Tibial artery (tissue), 4 donors: ENCODE results near the gene SUN2.

Source experiments
- DNase-seq, 2 donors: peaks; one replicate each; pipeline ENCODE4 v3.0.0-alpha.2; 2019
- H3K27ac ChIP-seq, 2 donors: fragments of 200-600 bp; sonication (generic) in 1 of 2; 1 replicate in 1 of 2; 2 replicates in 1 of 2; pipeline ENCODE4 v1.5.1; 2018 to 2019; ENCODE audit warnings: mild to moderate bottlenecking in 1 of 2
- H3K27me3 ChIP-seq, 2 donors: fragments of 200-600 bp; sonication (generic) in 1 of 2; one replicate each; pipeline versions ENCODE4 v1.5.1 to v1.6.0; 2016 to 2019
- H3K36me3 ChIP-seq, 3 donors: fragments of 200-600 bp; sonication (generic) in 2 of 3; one replicate each; pipeline ENCODE4 v1.5.1; 2016 to 2019; ENCODE audit warnings: mild to moderate bottlenecking in 2 of 3
- H3K4me1 ChIP-seq, 4 donors: fragments of 200-600 bp; sonication (generic) in 2 of 4; 1 replicate in 3 of 4; 2 replicates in 1 of 4; pipeline ENCODE4 v1.5.1; 2016 to 2019
- H3K4me3 ChIP-seq, 2 donors: fragments of 200-600 bp; sonication (generic) in 1 of 2; 1 replicate in 1 of 2; 2 replicates in 1 of 2; pipeline ENCODE4 v1.5.1; 2018 to 2019; ENCODE audit warnings: mild to moderate bottlenecking in 2 of 2
- H3K9me3 ChIP-seq, 3 donors: fragments of 200-600 bp; sonication (generic) in 1 of 3; one replicate each; pipeline ENCODE4 v1.5.1; 2016 to 2019
- intact Hi-C: fragments of 100-400 bp; cut with DNase I; formaldehyde crosslinking; loops from one replicate; pipeline ENCODE4 v1.15.0; 2023; ENCODE audit warnings: low total_unique reads
- TF ChIP-seq, protein P1 (sequence below), 2 experiments: fragments of 200-600 bp in 1 of 2; fragments of 450-650 bp in 1 of 2; IDR thresholded peaks; one replicate each; pipeline ENCODE4 v1.5.1; 2017 to 2019; ENCODE audit warnings: antibody characterized with exemption in 2 of 2, mild to moderate bottlenecking in 1 of 2, moderate library complexity in 1 of 2

SUN2 gene

DNA sequence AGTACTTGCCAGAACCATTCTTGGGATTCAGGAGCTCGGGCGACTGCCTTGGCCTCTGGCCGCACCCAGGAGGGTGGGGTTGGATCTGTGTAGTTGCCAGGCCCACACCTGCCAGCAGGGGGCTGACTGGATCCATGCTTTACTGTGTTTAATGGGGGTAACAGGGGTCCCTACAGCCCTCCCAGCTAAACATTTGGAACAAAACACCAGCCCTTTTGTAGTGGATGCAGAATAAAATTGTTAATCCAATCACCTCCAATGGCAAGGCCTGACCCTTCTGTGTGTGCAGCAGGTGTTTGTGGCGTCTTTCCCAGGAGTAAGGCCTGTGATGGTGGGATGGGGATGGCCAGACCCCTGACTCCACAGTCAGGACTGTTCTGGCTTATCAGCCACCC lies 22.5 kb downstream of the SUN2 start:
- TF ChIP-seq, protein P1, sequence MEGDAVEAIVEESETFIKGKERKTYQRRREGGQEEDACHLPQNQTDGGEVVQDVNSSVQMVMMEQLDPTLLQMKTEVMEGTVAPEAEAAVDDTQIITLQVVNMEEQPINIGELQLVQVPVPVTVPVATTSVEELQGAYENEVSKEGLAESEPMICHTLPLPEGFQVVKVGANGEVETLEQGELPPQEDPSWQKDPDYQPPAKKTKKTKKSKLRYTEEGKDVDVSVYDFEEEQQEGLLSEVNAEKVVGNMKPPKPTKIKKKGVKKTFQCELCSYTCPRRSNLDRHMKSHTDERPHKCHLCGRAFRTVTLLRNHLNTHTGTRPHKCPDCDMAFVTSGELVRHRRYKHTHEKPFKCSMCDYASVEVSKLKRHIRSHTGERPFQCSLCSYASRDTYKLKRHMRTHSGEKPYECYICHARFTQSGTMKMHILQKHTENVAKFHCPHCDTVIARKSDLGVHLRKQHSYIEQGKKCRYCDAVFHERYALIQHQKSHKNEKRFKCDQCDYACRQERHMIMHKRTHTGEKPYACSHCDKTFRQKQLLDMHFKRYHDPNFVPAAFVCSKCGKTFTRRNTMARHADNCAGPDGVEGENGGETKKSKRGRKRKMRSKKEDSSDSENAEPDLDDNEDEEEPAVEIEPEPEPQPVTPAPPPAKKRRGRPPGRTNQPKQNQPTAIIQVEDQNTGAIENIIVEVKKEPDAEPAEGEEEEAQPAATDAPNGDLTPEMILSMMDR (IDR thresholded peaks at IDR 0.05), result peak; percentile 55 to 63
- peak overlapping the region; percentile 79 to 88 for H3K27ac ChIP-seq
- H3K9me3 ChIP-seq, result no peaks in the 10 kb centered on the region
- no peak overlapping the region for H3K4me3 ChIP-seq
- H3K4me1 ChIP-seq, result peaks cover 0 to 55% (median 42%) of the 10 kb centered on the region in 4 donors
- H3K36me3 ChIP-seq, result peaks cover 63 to 85% (median 75%) of the 10 kb centered on the region in 3 donors
- H3K27me3 ChIP-seq, result no peaks in the 10 kb centered on the region
- intact Hi-C loops, result no loop called here
- DNase-seq, result no peak

DNA sequence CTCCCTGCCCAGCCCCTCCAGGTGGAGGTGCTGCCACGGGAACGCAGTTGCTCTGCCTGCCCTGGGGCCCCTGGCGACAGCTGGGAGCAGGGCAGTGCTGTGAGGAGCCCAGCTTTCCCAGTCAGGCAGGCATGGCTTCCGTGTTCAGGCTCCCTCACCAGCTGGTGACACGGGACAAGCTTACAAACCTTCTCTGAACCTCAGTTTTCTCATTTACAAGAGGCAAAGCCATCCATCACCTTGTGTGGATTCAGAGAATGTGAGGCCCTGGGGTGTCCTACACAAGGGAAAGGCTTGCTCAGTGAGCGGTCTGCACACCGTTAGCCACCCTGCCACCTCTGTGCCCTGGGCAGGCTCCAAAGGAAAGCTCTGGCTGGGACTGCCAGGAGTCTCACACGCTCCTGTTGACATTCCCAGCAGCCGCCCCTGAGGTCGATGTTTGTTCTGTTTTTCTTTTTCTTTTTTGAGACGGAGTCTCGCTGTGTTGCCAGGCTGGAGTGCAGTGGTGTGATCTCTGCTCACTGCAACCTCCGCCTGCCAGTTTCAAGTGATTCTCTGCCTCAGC lies 23.5 kb downstream of the SUN2 start:
- Histone ChIP-seq H3K27ac (peak overlapping the region; percentile 79 to 88), H3K4me3 (no peak overlapping the region), H3K9me3 (no peaks in the 10 kb centered on the region), H3K4me1 (peaks cover 0 to 55% (median 42%) of the 10 kb centered on the region in 4 donors), H3K36me3 (peaks cover 63 to 85% (median 75%) of the 10 kb centered on the region in 3 donors), H3K27me3 (no peaks in the 10 kb centered on the region)
- intact Hi-C loops, result no loop called here
- TF ChIP-seq, protein P1 (IDR thresholded peaks at IDR 0.05), result no peak
- peak in 1 of 2 donors; percentile 89 for DNase-seq

DNA sequence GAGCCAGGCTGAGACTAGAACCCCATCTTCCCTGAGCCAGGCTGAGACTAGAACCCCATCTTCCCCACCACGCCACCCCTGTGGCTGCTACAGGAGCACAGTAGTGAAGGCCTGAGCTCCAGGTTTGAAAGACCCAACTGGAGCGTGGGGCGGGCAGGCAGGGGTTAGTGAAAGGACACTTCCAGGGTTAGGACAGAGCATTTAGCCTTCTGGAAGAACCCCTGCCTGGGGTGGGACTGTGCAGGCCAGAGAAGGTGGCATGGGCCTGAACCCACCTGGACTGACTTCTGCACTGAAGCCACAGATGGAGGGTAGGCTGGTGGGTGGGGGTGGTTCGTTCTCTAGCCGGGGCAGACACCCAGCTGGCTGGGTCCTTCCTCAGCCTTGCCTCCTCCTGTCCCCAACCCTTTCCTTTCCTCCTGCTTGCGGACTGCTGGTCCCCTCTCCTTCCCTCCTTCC lies 24.1 kb downstream of the SUN2 start:
- TF ChIP-seq, protein P1 (IDR thresholded peaks at IDR 0.05), result no peak
- Histone ChIP-seq H3K4me1 (peaks cover 0 to 55% (median 42%) of the 10 kb centered on the region in 4 donors), H3K9me3 (no peaks in the 10 kb centered on the region), H3K27ac (peak overlapping the region; percentile 79 to 88), H3K36me3 (peaks cover 63 to 85% (median 75%) of the 10 kb centered on the region in 3 donors), H3K27me3 (no peaks in the 10 kb centered on the region), H3K4me3 (no peak overlapping the region)
- intact Hi-C loops, result no loop called here
- DNase-seq, result peak in 1 of 2 donors; percentile 65

DNA sequence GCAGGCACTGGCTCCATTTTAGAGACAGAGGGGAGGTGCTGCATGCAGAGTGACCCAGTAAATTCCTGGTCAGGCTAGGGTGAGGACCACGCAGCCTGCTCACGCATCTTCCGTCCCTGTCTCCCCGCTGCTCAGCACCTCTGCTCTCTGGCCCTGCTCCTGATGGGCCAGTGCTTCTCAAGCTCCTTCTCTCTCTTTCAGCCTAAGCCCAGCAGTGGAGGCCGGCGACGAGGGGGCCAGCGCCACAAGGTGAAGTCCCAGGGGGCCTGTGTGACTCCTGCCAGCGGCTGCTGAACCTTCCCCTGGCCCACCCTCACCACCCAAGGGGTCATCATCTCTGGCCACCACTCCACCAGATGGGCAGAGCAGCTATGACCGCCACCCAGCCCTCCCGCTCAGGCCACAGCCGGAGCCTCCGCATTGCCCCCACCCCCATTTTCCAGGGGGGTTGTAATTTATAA lies 25.4 kb downstream of the SUN2 start:
- TF ChIP-seq, protein P1 (IDR thresholded peaks at IDR 0.05), result no peak
- DNase-seq, result peak in 1 of 2 donors; percentile 63
- no peaks in the 10 kb centered on the region for H3K9me3 ChIP-seq
- peaks cover 62 to 85% (median 75%) of the 10 kb centered on the region in 3 donors for H3K36me3 ChIP-seq
- intact Hi-C loops, result no loop called here
- H3K27me3 ChIP-seq, result no peaks in the 10 kb centered on the region
- no peak overlapping the region for H3K4me3 ChIP-seq
- H3K4me1 ChIP-seq, result peaks cover 0 to 45% (median 38%) of the 10 kb centered on the region in 4 donors
- H3K27ac ChIP-seq, result peak overlapping the region; percentile 41 to 88

DNA sequence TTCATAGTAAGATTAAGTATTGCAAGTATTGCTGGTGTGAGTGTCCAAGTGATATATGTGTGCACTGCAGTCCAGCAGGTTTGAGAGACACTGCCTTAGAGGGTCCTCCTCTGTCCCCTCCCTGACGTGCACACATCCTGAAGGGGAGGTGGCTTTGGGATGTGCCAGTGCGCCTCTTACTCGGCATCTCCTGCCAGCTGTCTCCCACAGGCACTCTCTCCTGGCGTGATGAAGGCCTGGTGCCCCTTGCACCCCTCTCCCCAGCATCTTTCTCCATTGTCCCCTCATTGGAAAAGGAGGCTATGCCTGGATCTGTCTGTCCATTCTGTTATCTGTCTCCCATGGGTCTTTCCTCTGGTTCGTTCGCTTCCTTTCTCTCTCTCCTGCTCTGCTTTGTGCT lies 25.9 kb downstream of the SUN2 start:
- peaks cover 60 to 85% (median 75%) of the 10 kb centered on the region in 3 donors for H3K36me3 ChIP-seq
- no peaks in the 10 kb centered on the region for H3K27me3 ChIP-seq
- H3K27ac ChIP-seq, result peak overlapping the region in 1 of 2 donors; percentile 41
- peaks cover 0 to 40% (median 36%) of the 10 kb centered on the region in 4 donors for H3K4me1 ChIP-seq
- intact Hi-C loops, result no loop called here
- no peak overlapping the region for H3K4me3 ChIP-seq
- peak in 1 of 2 donors; percentile 53 for DNase-seq
- no peaks in the 10 kb centered on the region for H3K9me3 ChIP-seq
- TF ChIP-seq, protein P1 (IDR thresholded peaks at IDR 0.05), result no peak
